ENCODE measurements around the gene MAP7. TPM values are rescaled to one million over a fixed set of nuclear protein-coding genes. Genes with fewer than 3 reads are reported as not detected.

The MAP7 gene
- total and polyA plus RNA-seq, 2 donors (not counting 3 experiments of a cell fraction or from before 2014, with no cell fraction given), result 0.07 to 0.42 TPM

- DNase-seq (ENCODE audit: low read depth, low spot score), result no peak
- no peak for FAIRE-seq
- no peaks in the 10 kb centered on the region for H3K36me3 ChIP-seq (ENCODE audit: control insufficient read depth in 2 of 2, extremely low read depth in 1 of 2, insufficient read depth in 2 of 2, low read length in 2 of 2)
- no peaks in the 10 kb centered on the region for H3K79me2 ChIP-seq (ENCODE audit: control insufficient read depth, insufficient read depth, low read length)
- H3K27ac ChIP-seq (ENCODE audit: insufficient read depth, low read depth, low read length), result no peak overlapping the region
- H2AFZ ChIP-seq (ENCODE audit: low read depth, low read length), result no peak overlapping the region
- ChIA-PET POLR2A (no interaction called here), CTCF (interaction anchor here (1.0 kb wide), 1 partner anchor 8 kb away, joined by 3 read pairs; no protein-coding TSS in a partner anchor)
- H3K9me1 ChIP-seq (replicated peaks; ENCODE audit: control insufficient read depth, extremely low read depth, insufficient read depth, low read length), result no peaks in the 10 kb centered on the region
- intact Hi-C loops (cut with micrococcal nuclease) (no loop called here), dilution Hi-C loops (cut with MboI; ENCODE audit: extremely low pct_ligation_motif_present, low sequenced_read_pairs) (no loop called here)
- H3K9ac ChIP-seq (replicated peaks; ENCODE audit: extremely low read depth, insufficient read depth, low read length), result no peak overlapping the region
- no peaks in the 10 kb centered on the region for H4K20me1 ChIP-seq (replicated peaks; ENCODE audit: control insufficient read depth, extremely low read depth, insufficient read depth, low read length)
- no peaks in the 10 kb centered on the region for H3K4me1 ChIP-seq (ENCODE audit: control insufficient read depth, extremely low read depth, insufficient read depth, low read length)
- TF ChIP-seq EZH2 (IDR thresholded peaks at IDR 0.05; ENCODE audit: borderline replicate concordance, low read depth, low read length, severe bottlenecking), result no peak
- TF ChIP-seq FOS (IDR thresholded peaks at IDR 0.05; ENCODE audit: borderline replicate concordance, insufficient read depth, low read length), result no peak
- no peak for TF ChIP-seq POLR2AphosphoS5 (IDR thresholded peaks at IDR 0.05; ENCODE audit: insufficient read depth, low read depth, low read length)
- TF ChIP-seq POLR2A (IDR thresholded peaks at IDR 0.05; ENCODE audit: low read depth, low read length), result no peak
- no peak for TF ChIP-seq MAX (IDR thresholded peaks at IDR 0.05; ENCODE audit: insufficient read depth, insufficient read length)
- TF ChIP-seq, protein P1, sequence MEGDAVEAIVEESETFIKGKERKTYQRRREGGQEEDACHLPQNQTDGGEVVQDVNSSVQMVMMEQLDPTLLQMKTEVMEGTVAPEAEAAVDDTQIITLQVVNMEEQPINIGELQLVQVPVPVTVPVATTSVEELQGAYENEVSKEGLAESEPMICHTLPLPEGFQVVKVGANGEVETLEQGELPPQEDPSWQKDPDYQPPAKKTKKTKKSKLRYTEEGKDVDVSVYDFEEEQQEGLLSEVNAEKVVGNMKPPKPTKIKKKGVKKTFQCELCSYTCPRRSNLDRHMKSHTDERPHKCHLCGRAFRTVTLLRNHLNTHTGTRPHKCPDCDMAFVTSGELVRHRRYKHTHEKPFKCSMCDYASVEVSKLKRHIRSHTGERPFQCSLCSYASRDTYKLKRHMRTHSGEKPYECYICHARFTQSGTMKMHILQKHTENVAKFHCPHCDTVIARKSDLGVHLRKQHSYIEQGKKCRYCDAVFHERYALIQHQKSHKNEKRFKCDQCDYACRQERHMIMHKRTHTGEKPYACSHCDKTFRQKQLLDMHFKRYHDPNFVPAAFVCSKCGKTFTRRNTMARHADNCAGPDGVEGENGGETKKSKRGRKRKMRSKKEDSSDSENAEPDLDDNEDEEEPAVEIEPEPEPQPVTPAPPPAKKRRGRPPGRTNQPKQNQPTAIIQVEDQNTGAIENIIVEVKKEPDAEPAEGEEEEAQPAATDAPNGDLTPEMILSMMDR (IDR thresholded peaks at IDR 0.05; ENCODE audit: extremely low read depth in 1 of 2, insufficient read depth in 1 of 2, low read depth in 1 of 2, low read length in 2 of 2), result no peak
- TF ChIP-seq GATA2 (IDR thresholded peaks at IDR 0.05; ENCODE audit: insufficient read depth, insufficient read length, low read depth, low read length), result no peak
- no peak for TF ChIP-seq MYC (IDR thresholded peaks at IDR 0.05; ENCODE audit: low read depth, low read length)
- TF ChIP-seq JUN (IDR thresholded peaks at IDR 0.05; ENCODE audit: borderline replicate concordance, insufficient read depth, insufficient read length, low read depth), result no peak
- no TSS peak for BruUV-seq (replicated peaks)
- H3K9me3 ChIP-seq (replicated peaks; ENCODE audit: control insufficient read depth, insufficient read depth, low read length), result no peaks in the 10 kb centered on the region
- H3K27me3 ChIP-seq (ENCODE audit: control insufficient read depth in 2 of 2, insufficient read depth in 2 of 2, low read length in 2 of 2), result peaks cover 0 to 7% of the 10 kb centered on the region in 2 experiments
- H3K4me2 ChIP-seq (ENCODE audit: insufficient read depth, low read length), result no peak overlapping the region
- H3K4me3 ChIP-seq (replicated peaks in 1 of 3; ENCODE audit: insufficient read depth in 1 of 3, low read depth in 1 of 3, low read length in 3 of 3), result no peak overlapping the region
These were observed 184.4 kb downstream of the MAP7 start for GRCh38 chr6:136365776-136366354.
